Pancreas (tissue), 10 donors: ENCODE results near the gene PRELID2. TPM values are rescaled to one million over a fixed set of nuclear protein-coding genes. Genes with fewer than 3 reads are reported as not detected.
"Not testable (repeated sequence)": the region's sequence is repeated elsewhere in the genome, so short reads cannot be mapped to it uniquely, and the experiment has no call there.

Experiments
- ATAC-seq, 4 donors: fragments of 200-7000 bp; cut with Tn5 transposase; one replicate each; pipeline versions ENCODE4 v1.8.0 to v1.9.1; 2020; ENCODE audit warnings: mild to moderate bottlenecking in 4 of 4, moderate library complexity in 4 of 4
- DNase-seq, 6 donors: peaks; one replicate each; pipeline ENCODE4 v3.0.0-alpha.2; 2020
- FAIRE-seq: peaks from 2 replicates; lab custom pipeline; 2012; peaks lifted over from hg19 to GRCh38; lab: Jason Lieb, UNC
- H3K27ac ChIP-seq, 4 donors: fragments of 200-600 bp; sonication (generic); 1 replicate in 3 of 4; 2 replicates in 1 of 4; pipeline versions ENCODE4 v1.5.0 to v1.8.0; 2020
- H3K27me3 ChIP-seq, 4 donors: fragments of 200-600 bp; one replicate each; pipeline ENCODE4 v1.8.0; 2021
- H3K36me3 ChIP-seq, 3 donors: fragments of 200-600 bp; sonication (generic) in 1 of 3; one replicate each; pipeline versions ENCODE4 v1.5.0 to v1.8.0; 2020 to 2021
- H3K4me1 ChIP-seq, 3 donors: fragments of 200-600 bp; one replicate each; pipeline ENCODE4 v1.8.0; 2021
- H3K4me3 ChIP-seq, 4 donors: fragments of 200-600 bp; sonication (generic) in 2 of 4; one replicate each; pipeline versions ENCODE4 v1.5.0 to v1.8.0; 2020 to 2021
- H3K9me3 ChIP-seq, 4 donors: fragments of 200-600 bp; one replicate each; pipeline ENCODE4 v1.8.0; 2021
- WGBS, 2 donors: extraction: QIAGEN DNeasy Blood & Tissue Kit; methylation state at CpG; one replicate each; pipeline ENCODE4 v1.1.7; 2013; 5-methylcytosine and 5-hydroxymethylcytosine counted together
- intact Hi-C, 3 donors: fragments of 100-400 bp; cut with DNase I; formaldehyde crosslinking; loops; one replicate each; pipeline versions ENCODE4 v1.11.1 to v1.14.2; 2022
- polyA plus RNA-seq, 2 donors: library from polyadenylated mRNA; stranded (reverse); fragments of 200-250 nt; gene quantifications; one replicate each; pipeline ENCODE4 v1.2.3, GENCODE V29; 2013
- total RNA-seq, 6 donors: library from RNA; stranded (reverse); fragmentation: NEBNext Ultra II Directional in 4 of 6; extraction: Animal tissue kit (Norgen Biotek cat#: 25700) in 4 of 6; gene quantifications; one replicate each; pipeline versions ENCODE4 v1.2.1 to v1.2.4, GENCODE V29; 2021 to 2023
- TF ChIP-seq, protein P1 (sequence below), 4 donors: fragments of 200-600 bp; sonication (generic) in 3 of 4; IDR thresholded peaks; one replicate each; pipeline versions ENCODE4 v1.5.0 to v1.8.0; 2021; ENCODE audit warnings: antibody characterized with exemption in 4 of 4
- donor health status: healthy with polysubstance abuse.
- donor health status: DM: no; HTN: no; CAD: no; lungs with moderate emphysema.
- donor health status: DM: no; HTN: no; CAD: no.
- donor health status: control.
- donor health status: control.
- donor health status: Bipolar disorder and iron deficiency.
- donor health status: DM: yes; HTN: yes; CAD: no.
- donor health status: DM: no; HTN: no; CAD: no.
- donor health status: DM: no; HTN: no; CAD: no.
- donor health status: DM: yes; HTN: yes; CAD: no.

PRELID2 gene
- total and polyA plus RNA-seq, 8 donors = 4.0 to 15.2 (median 10.0) TPM

DNA sequence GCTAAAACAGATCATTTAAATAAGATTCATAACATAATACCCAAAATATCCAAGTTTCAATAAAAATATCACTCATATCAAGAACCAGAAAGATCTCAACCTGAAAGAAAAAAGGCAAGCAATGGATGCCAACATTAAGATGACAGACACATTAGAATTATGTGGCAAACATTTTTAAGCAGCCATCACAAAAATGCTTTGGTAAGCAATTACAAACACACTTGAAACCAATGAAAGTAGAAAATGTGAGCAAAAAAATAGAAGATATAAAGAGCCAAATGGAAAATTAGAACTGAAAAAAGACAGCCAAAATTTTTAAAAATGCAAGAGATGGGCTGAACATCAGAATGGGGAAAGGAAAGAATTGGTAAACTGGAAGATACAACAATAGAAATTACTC is 96.9 kb downstream of the PRELID2 start:
- ATAC-seq = no peak
- H3K36me3 ChIP-seq = no peaks in the 10 kb centered on the region
- no peak overlapping the region for H3K27ac ChIP-seq
- no peaks in the 10 kb centered on the region for H3K4me1 ChIP-seq
- H3K4me3 ChIP-seq = no peak overlapping the region
- intact Hi-C loops = no loop called here
- TF ChIP-seq, protein P1, sequence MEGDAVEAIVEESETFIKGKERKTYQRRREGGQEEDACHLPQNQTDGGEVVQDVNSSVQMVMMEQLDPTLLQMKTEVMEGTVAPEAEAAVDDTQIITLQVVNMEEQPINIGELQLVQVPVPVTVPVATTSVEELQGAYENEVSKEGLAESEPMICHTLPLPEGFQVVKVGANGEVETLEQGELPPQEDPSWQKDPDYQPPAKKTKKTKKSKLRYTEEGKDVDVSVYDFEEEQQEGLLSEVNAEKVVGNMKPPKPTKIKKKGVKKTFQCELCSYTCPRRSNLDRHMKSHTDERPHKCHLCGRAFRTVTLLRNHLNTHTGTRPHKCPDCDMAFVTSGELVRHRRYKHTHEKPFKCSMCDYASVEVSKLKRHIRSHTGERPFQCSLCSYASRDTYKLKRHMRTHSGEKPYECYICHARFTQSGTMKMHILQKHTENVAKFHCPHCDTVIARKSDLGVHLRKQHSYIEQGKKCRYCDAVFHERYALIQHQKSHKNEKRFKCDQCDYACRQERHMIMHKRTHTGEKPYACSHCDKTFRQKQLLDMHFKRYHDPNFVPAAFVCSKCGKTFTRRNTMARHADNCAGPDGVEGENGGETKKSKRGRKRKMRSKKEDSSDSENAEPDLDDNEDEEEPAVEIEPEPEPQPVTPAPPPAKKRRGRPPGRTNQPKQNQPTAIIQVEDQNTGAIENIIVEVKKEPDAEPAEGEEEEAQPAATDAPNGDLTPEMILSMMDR (IDR thresholded peaks at IDR 0.05) = no peak
- no peaks in the 10 kb centered on the region for H3K9me3 ChIP-seq
- no peak for FAIRE-seq
- no peak for DNase-seq
- no peaks in the 10 kb centered on the region for H3K27me3 ChIP-seq

DNA sequence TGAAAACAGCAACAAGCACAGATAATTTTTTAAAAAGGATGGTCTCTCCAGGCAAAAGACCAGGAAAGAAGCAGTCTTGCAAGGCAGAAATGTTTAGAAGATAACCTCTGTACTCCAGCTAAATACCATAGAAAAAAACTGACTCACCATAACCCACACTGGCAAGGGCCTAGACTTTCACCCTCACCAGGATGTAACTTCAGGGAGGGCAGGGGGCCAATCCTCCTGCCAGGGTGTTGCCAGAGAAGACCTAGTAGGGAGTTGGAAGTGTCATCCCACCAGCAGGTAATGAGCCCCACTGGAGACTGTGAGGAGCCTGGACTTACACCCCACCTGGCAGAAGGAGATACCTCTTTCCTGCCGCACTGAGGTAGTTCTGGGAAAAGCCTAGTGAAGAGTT is 97.6 kb downstream of the PRELID2 start:
- FAIRE-seq = no peak
- TF ChIP-seq, protein P1 (IDR thresholded peaks at IDR 0.05) = no peak

DNA sequence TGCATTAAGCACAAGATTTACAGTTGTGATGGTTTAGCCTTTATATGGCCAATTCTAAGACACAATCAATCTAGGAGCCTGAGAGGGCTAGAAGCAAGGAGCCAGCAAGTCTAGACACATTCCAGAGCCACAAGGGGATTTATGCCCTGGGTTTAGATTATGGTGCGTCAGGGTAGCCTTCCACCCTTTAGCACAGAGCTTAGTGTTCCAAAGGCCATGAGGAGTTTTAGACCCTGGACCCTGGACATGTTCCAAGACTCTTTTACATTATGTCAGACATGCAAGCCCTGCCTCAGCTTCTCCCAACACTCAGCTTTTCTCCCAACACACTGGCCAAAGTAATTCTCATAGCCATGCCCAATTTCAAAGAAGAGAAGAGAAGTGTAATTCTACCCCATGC is 105.2 kb downstream of the PRELID2 start:
- ATAC-seq, H3K4me1 ChIP-seq, H3K9me3 ChIP-seq, H3K36me3 ChIP-seq, FAIRE-seq, H3K27ac ChIP-seq, intact Hi-C loops, H3K27me3 ChIP-seq, DNase-seq, H3K4me3 ChIP-seq: not testable (repeated sequence)
- 93 to 100% methylated on average over 1 of the region's 1 CpG for WGBS, 2 donors

More for the DNA sequence above, 97.6 kb downstream of the PRELID2 start:
- no peaks in the 10 kb centered on the region for H3K4me1 ChIP-seq
- H3K27ac ChIP-seq = no peak overlapping the region
- H3K4me3 ChIP-seq = no peak overlapping the region
- H3K36me3 ChIP-seq = no peaks in the 10 kb centered on the region
- ATAC-seq = no peak
- intact Hi-C loops = no loop called here
- DNase-seq = no peak
- no peaks in the 10 kb centered on the region for H3K9me3 ChIP-seq
- H3K27me3 ChIP-seq = no peaks in the 10 kb centered on the region
- WGBS, 2 donors = 95 to 100% methylated on average over 1 of the region's 1 CpG

DNA sequence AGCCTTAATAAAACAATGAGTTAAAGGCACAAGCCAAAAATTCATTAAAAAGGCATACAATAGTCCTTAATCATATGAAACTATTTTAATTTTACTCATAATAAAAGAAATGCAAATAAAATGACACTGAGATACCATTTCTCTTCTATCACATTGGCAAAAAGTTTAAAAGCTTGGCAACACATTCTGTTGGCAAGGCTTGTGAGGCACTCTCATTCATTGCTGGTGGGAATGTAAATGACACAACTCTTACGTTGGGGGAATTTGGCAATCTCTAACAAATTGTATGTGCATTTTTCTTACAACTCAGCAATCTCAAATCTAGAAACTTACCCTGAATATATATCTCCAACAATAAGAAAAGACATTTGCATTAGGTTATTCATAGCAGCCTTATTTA is 111.6 kb downstream of the PRELID2 start:
- Histone ChIP-seq H3K9me3 (no peaks in the 10 kb centered on the region), H3K4me3 (no peak overlapping the region), H3K27me3 (no peaks in the 10 kb centered on the region), H3K36me3 (no peaks in the 10 kb centered on the region), H3K27ac (no peak overlapping the region), H3K4me1 (no peaks in the 10 kb centered on the region)
- 7 to 12% methylated on average over 1 of the region's 1 CpG for WGBS, 2 donors
- FAIRE-seq (no peak), DNase-seq (no peak), ATAC-seq (no peak)
- intact Hi-C loops = no loop called here
- TF ChIP-seq, protein P1 (IDR thresholded peaks at IDR 0.05) = no peak

DNA sequence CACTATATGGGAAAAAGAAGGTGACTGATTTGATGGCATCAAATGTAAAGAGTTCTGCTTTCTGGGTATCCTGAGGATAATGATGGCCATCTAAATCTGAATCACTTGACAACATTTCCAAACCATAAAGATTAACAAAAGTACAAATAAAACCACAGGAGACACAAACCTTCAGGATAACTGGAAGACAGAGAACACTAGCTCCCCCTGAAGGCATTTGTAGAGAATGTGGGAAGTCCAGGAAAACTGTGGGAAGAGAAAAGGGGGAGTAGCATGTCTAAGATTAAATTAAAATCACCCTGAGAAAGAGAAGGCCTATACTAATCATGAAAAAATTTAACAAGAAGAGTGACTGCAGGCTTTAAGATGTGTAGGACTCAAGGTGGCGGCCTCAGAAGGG is 116.2 kb downstream of the PRELID2 start:
- H3K27me3 ChIP-seq = no peaks in the 10 kb centered on the region
- no peaks in the 10 kb centered on the region for H3K36me3 ChIP-seq
- intact Hi-C loops = no loop called here
- no peaks in the 10 kb centered on the region for H3K9me3 ChIP-seq
- no peak overlapping the region for H3K27ac ChIP-seq
- FAIRE-seq = no peak
- DNase-seq = no peak
- TF ChIP-seq, protein P1 (IDR thresholded peaks at IDR 0.05) = peak in 1 of 4 donors; percentile 9
- no peaks in the 10 kb centered on the region for H3K4me1 ChIP-seq
- 92 to 100% methylated on average over 1 of the region's 1 CpG for WGBS, 2 donors
- H3K4me3 ChIP-seq = no peak overlapping the region
- ATAC-seq = peak in 2 of 4 donors; percentile 51 to 52
